HPDE6-E6E7 (cell line): ENCODE data around the gene AGTRAP.

Source experiments
- DNase-seq: peaks from one replicate; pipeline ENCODE4 v3.0.0; 2011; ENCODE audit warnings: missing footprints; ENCODE audit errors: extremely low spot score

Gene AGTRAP

DNA sequence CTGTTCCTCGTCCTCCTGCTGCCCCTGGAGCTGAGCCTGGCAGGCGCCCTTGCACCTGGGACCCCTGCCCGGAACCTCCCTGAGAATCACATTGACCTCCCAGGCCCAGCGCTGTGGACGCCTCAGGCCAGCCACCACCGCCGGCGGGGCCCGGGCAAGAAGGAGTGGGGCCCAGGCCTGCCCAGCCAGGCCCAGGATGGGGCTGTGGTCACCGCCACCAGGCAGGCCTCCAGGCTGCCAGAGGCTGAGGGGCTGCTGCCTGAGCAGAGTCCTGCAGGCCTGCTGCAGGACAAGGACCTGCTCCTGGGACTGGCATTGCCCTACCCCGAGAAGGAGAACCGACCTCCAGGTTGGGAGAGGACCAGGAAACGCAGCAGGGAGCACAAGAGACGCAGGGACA is 29.6 kb upstream of the AGTRAP start:
- no peak for DNase-seq

DNA sequence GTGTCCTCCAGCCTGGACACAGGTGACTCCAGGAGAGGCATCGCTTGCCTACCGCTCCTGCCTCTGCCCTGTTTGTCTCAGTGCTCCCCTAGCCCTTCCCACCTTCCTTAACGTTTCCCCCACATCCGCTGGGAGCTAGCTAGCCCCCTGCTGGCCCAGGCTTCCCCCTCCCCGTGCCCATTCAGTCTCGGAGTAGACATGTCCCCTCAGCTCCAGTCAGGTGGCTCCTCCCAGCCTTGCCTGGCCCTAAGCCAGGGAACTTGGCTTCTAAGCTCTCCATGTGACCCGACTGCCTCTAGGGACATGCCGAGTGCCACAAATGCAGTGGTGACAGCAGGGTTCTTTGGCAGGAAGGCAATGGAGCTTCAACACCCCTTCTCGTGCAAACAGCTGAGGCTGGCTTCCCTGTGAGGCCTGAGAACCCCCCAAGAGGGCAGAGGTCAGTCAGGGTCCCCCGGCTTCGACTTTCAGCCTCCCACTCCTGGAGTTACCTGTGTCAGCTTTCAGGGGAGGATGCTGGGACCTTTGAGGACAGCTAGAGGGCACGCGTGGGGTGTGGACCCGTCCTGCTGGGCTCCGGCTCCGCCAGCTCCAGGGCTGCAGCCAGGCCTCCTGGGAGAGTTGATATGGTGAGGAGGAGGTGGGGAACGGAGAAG is 28.2 kb upstream of the AGTRAP start:
- no peak for DNase-seq

DNA sequence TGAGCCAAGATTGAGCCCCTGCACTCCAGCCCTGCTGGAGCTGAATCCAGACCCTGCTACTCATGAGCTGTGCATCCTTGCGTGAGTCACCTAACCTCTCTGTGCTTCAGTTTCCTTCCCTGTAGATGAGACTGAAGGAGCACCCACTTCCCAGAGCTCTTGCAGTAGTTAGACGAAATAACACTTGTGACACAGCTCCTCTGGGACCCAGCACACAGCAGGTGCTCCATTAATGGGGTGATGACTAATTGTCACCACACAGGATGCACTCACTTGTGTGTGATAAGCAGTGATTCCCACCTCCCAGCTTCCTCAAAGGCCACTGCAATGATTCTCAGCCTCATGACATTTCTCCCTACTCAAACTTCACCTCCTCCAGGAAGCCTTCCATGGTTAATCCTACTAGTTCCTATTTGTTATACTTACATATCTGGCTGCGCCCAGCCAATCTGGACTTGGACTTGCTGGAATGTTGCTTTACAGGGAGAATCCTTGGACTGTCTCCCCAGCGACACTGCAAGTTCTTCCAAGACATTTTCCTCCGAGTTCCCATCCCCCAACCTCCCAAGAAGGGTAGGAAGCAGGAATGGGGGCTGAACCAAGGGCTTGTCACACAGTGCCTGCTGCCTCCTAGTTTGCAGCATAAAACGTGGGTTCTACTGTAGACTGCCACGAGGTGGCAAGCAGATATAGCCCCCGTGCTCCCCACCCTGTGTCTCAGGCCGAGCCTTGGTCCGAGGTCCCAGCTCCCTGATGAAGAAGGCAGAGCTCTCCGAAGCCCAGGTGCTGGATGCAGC is 27.2 kb upstream of the AGTRAP start:
- DNase-seq: no peak

DNA sequence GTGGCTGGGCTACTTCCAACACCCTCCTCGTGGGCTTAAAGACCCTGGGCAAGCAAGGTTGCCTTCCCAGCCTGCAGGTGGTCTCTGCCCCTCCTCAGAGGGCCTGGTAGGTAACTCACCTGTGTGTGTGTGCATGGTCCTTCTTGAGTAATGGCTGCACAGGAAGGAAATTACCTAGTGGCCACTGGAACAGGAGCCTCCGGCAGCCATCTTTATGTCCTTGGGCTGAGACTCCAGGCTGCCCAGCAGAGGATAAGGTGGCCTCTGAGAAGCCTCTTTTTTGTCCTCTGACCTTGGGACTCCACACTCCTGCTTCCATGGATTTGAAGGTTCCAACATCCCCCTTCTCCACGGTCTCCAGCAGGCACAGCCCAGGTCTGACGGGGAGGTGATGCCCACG is 24.4 kb upstream of the AGTRAP start:
- DNase-seq: no peak

DNA sequence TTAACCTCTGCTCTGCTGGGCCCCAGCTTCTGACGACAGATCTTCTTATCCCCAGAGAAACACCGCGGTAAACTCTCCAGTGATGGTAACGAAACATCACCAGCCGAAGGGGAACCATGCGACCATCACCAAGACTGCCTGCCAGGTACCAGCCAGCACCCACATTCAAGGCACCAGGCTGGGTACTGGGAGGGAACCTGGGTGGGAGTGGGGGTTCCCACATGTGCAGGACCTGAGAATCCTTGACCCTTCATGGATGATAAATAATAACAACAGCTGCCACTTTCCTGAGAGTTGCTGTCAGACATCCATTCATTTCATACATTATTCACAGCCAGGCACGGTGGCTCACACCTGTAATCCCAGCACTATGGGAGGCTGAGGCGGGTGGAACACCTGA is 23.7 kb upstream of the AGTRAP start:
- no peak for DNase-seq

DNA sequence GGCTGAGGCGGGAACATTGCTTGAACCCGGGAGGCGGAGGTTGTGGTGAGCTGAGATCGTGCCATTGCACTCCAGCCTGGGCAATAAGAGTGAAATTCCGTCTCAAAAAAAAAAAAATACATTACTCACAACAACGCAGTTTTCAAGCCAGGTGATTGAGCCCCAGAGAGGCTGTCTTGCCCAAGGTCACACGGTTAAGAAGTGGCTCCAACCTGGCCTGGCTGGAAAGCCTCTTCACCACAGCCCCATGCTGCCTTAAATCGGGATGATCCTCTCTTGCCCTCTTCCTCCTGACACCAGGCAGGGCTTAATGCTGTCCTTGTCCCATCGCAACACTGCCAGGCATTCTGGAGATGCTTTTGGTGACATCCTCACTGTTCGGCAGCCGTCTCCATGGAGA is 22.8 kb upstream of the AGTRAP start:
- no peak for DNase-seq

DNA sequence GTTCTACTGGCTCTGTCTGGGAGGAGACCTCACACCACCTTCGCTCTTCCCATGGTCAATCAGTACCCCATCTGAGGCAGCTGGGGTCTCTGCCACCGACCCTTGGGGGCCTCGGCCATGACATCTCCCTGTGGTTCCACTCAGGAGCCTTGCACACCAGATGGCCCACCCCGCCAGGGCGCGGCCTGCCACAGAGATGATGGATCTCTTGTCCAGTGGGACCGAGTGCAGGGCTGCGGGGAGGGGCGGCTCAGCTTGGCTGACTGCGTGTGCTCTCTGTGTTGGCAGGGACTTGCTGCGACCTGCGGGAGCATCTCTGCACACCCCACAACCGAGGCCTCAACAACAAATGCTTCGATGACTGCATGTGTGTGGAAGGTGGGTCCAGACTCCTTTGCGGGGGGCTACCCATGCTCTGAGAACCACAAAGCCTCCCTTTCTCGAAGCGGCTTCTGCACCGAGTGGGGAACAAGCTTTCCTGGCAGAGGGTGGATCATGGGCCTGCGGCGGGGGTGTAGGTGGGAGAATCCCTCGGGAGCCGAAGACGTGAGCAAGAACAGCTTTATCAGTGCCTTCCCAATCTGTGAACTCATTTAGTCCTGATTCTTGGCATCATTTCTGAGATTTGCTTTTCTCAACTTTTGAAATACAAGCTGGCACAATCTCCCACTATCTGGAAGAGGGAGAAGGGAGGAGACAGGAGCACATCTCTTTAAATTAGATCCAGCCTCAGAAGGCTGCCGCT is 20.9 kb upstream of the AGTRAP start:
- DNase-seq: no peak

DNA sequence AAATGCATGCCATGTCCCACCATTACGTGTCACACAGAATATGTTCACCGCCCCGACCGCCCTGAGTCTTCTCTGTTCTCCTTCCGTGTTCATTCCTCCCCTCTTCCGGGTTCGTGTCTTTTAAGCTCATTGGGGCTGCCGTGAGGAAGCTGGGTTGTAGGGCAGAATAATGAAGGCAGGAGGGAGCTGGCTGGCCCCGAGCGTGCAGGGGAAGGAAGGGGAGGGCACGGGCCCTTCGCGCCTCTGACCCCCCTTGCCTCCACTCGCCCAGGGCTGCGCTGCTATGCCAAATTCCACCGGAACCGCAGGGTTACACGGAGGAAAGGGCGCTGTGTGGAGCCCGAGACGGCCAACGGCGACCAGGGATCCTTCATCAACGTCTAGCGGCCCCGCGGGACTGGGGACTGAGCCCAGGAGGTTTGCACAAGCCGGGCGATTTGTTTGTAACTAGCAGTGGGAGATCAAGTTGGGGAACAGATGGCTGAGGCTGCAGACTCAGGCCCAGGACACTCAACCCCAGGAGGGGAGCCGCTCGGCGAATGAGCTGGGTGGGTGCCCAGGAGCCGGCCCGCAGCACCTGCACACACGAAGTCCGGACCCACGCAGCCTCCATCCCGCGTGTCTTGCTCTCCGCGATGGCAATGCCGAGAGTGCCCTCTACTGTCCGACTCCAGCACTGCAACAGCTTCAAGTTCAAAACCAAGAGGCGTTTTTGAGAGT is 16.5 kb upstream of the AGTRAP start:
- no peak for DNase-seq

DNA sequence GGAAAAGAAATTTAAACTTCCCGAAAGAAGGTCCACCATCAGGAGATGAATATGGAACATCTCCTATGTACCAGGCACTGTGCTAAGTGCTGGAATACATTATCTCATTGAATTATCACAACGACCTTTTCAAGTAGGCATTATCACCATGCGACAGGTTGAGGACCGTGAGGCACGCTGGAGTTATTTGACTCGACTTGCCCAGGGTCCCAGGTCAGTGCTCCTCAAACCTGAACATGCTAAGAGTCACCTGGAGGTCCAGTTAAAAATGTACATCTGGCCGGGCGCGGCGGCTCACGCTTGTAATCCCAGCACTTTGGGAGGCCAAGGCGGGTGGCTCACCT is 15.9 kb upstream of the AGTRAP start:
- no peak for DNase-seq

DNA sequence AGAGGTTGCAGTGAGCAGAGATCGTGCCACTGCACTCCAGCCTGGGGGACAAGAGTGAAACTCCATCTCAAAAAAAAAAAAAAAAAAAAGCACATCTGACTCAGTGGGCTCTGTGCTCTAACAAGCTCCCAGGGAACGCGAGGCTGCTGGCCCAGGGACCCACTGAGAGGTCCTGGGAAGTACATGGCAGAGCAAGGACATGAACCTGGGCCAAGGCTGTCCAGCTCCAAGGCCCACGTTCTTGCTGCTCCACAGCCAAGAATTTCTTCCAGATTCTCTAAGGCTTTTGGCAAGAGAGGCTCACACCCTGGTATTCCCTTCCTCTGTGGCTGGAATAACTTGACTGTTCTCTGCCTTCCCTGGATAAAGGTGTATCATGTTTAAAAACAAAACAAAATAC is 15.4 kb upstream of the AGTRAP start:
- DNase-seq: no peak

DNA sequence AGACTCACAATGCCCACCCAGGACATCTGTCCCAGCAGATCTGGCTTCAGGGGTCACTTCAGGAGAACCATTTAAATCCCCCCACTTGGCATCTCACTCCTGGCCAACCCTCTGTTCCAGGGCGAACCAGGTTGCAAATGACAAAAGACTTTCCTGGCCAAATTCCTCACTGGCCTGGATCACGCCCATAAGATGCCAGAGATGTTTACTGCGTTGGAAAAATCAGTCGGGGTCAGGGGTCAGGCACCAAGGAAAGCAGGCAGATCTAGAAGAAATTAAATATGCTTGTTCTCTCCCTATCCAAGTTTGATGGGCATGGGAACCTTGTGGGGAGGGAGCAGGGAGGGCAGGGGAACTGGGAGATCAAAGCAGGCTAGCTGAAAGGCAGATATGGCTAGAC is 14.6 kb upstream of the AGTRAP start:
- no peak for DNase-seq

DNA sequence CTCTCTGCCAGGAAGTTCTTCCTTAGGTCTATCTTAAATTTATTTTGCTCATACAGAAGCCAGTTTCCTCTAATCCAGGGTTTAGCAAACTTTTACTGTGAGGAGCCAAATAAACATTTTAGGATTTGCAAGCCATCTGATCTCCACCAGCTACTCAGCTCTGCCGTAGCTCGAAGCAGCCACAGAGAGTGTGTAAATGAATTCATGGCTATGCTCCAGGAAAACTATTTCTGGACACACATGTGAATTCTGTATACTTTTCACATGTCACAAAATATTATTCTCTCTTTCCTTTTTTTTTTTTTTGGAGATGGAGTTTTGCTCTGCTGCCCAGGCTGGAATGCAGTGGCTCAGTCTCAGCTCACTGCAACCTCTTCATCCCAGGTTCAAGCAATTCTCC is 13.4 kb upstream of the AGTRAP start:
- DNase-seq: no peak

DNA sequence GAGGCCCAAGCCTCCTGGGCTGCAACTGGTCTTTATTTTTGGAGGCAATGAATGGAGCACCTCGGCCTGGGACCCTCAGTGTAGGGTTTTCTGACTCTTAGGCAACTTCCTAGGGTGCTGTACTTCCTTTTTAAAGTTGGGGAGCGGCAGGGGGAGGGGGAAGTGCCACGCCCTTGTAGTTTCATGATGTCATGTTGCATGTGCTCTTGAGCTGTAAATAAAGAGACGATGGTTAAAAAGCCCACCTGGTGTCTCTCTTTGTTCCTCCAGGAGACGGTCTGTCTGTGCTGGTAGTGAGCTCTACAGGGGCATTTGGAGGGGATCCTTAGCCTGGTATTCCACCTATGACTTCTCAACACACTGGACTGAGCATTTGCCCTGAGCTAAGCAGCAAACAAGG is 10.3 kb upstream of the AGTRAP start:
- DNase-seq: no peak

DNA sequence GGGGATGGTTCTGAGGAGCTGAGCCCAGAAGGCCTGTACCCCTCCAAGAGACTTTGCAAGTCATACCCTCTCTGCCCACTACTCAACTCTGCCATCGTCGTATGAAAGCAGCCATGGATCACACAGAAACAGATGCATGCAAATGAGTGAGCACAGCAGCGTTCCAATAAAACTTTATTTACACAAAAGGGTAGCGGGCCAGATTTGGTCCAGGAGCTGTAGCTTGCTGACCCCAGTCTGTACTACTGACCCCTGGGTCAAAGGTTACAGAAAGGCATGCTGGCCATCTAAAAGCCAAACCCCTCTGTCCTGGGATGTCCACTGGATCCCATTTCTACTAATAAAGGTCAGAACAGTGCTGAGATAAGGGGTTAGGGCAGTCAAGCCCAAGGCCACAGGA is 8.8 kb upstream of the AGTRAP start:
- DNase-seq: no peak

DNA sequence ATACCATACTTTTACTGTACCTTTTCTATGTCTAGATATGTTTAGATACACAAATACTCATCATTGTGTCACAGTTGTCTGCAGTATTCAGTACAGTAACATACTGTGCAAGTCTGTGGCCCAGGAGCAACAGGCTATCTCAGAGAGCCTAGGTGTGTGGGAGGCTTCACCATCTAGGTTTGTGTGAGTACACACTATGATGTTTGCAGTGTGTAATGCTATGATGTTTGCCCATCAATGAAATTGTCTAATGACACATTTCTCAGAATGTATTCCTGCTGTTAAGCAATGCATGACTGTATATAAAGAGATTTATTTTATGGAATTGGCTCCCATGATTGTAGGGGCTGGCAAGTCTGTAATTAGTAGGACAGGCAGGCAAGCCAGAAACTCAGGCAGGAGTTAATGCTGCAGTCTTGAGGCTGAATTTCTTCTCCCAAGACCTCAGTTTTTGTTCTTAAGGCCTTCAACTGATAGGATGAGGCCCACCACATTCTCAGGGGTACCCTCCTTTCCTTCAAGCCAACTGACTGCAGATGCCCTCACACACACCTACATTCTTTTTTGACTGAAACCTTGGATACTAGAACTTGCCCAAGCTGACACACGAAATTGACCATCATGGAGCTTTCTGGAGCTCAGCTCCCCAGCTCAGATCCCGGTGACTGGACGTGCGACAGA is 7.7 kb upstream of the AGTRAP start:
- DNase-seq: no peak

DNA sequence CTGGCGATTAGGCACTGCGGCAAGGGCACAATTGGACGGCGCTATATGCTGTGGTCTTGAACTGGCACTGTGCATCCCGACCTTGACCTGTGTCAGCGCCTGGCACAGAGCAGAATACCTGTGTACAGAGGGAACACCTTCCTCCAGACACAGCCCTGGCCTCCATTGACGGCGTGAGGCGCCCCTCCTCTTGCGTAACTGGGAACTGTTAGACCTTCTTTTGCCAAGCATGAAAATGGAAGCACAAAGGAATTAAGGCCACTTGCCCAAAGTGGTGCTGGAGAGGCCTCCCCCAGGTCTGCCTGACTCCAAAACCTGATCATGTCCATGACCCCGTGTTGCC is 6.8 kb upstream of the AGTRAP start:
- DNase-seq: no peak

DNA sequence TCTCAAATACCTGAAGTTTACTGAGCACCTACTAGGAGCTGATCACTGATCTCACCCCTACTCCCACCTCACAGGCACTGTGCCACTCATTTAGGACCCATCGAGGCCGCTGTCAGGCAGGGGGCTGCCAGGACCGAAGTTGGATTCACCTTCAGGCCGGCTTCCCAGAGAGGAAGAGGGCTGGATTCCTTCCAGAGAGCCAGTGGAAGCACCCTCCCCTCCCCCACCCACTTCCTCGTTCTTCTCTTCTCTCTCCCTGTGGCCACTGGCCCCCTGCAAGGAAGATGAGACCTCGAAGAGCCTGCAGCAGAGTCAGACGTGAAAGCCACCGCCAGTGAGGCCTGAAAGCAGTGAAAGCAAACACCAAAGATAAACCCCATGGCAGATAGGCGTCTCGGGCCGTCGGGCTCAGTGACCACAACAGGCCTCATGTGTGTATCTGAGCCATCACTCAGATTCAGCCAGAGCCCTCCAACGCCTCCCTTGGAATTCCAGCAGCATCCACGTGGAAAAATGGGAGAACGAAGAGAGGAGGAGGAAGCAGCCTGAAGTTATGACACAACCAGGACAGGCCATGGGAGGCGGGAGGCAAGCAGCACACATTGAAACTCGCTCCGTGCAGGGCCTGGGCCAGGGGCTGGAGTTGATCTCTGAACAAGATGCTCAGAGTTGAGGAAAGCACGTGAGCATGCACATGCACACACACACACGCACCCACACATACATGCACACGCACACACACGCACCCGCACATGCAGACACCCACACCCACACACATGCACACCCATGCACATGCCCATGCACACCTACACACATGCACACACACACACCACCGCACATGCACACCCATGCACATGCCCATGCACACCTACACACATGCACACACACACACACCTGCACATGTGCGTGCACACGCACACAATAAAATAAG is 6.2 kb upstream of the AGTRAP start:
- no peak for DNase-seq

DNA sequence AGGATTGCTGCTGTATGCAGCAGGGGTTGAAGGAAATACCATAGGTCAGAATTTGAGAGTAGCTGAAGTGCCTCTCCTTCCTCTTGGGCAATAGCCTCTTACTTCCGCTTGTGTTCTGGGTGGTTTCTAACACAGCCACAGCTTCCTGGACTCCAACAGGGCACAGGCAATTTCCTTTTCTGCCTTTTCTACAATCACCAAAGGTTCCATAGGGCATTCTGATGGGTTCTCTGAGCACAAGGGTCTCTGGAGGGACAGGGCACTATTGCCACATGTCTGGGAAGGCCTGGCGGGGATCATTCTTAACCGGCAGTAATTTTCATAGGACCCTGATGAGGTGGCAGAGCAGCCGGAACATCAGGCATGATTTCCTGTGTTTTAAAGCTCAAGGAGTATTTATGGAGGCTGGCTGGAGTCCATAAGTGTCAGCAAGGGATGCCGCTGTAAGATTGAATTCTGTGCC is 5.5 kb upstream of the AGTRAP start:
- no peak for DNase-seq

DNA sequence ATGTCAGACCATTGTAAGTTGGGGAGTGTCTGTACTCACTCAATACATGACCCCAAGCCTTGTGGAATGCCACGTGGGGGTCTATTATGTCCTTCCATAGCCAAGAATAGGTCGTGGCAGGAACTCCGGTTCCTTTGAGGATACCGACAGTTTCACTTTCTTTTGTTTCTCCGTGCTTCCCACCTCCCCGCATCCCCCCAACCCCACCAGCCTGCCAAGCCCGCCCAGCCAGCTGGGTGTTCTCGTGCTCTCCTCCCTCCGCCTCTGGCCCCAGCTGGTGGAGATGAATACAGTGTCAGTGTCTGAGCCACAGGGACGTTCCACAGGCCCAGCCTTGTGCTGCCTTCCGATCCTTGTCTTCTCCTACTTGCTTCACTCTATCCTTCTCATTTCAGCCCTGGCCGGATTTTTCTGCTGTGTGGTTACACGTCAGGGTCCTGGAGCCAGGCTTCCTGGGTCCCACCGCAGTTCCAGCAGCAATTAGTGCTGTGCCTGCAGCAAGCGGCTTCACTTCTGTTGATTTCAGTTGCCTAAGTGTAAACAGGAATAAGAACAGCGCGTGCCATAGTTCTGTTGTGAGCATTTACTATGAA is 4.1 kb upstream of the AGTRAP start:
- no peak for DNase-seq

DNA sequence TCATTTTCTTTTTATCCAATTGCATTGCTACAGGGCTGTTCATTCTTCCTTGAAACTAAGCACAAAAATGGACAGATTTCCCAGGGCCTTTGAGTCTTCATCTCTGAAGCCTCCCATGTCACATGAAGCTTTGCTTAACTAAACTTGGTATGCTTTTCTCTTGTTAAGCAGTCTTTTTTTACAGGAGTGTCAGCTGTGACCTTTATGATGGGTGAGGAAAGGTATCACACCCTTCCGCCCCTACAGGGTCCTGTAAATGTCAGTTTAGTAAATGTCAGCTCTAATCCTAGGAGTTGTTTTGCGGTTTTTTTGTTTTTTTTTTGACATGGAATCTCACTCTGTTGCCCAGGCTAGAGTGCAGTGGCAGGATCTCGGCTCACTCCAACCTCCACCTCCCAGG is 2.6 kb upstream of the AGTRAP start:
- DNase-seq: no peak

DNA sequence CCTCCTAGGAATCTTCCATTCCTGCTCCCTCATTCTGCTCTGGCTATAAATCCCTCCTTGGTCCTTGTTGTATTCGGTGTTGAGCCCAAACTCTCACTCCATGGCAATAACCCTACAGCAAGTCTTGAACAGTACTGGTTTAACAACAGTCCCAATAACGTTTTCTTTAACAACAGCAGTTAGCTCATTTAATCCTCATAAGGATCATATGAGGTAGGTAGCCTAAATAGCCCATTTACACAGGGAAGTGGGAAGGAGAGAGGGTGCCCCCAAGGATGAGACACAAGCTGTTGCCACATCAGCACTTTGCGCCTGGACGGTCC is 444 bp upstream of the AGTRAP start:
- no peak for DNase-seq
